Bladder microvascular endothelial cell (primary cell): ENCODE measurements around the gene NTN3. TPM values are rescaled to one million over a fixed set of nuclear protein-coding genes. Genes with fewer than 3 reads are reported as not detected.

ENCODE experiments used
- total RNA-seq: library from RNA; depleted of rRNA; stranded (reverse); fragments of >200 nt; gene quantifications from 2 replicates; pipeline ENCODE4 v1.2.3, GENCODE V29; 2014

Gene NTN3
- total RNA-seq, result 0.13 TPM in 1 of 2 replicates, not detected in the other

GRCh38 chr16:2471016-2471652, at the start of gene NTN3:
Gene NTN3 (plus strand): TSS chr16:2471297. CDS start chr16:2471702, 405 bp downstream.

DNA sequence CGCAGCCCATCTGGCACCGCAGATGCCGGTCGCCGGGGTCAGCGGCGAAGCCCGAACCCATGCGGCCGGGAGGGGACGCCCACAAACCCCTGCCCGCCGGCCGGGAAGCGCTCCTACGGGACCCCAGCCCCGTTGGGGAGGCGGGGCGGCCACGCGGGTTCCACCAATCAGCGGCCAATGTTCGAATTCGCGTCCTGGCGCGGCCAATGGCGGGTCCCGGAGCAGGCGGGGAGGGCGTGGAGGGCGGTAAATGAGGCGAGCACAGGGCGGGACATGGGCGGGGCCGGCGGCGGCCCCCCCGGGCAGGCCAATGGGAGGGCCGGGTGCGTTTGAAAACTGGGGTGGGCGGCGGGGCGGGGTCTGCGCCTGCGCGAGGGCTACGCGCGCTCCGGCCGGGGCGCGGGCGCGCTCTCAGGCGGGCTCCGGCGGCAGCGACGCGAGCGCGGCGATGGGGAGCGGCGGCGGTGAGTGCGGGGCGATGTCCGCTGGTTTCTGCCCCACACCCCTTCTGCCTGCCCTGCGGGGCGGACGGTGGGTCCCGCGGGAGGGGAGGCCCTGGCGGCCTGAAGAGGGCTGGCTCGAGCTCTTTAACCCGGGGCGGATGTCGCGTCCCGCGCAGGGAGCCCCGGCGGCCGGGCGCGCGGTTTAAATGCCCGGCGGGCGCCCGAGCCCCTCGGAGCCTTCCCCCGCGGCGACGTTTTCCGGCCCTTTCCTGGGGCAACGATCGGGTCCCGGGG, 41.9 kb upstream of the NTN3 start, which contains the start of gene CCNF:
Gene CCNF, plus strand, starts transcription at position 414 of the 737 bp plus-strand sequence. Its CDS starts 35 bp downstream, at position 449.

GRCh38 chr16:2459647-2460390, 11.3 kb upstream of the NTN3 start, which contains the start of gene TEDC2:
Gene TEDC2 (plus strand): TSS chr16:2460109. CDS start chr16:2460145, 36 bp downstream.

GRCh38 chr16:2474877-2475412, 3.8 kb downstream of the NTN3 start, which contains the start of gene TBC1D24:
Gene TBC1D24 (plus strand): TSS chr16:2475127. CDS start chr16:2496149, 21,022 bp downstream.

DNA sequence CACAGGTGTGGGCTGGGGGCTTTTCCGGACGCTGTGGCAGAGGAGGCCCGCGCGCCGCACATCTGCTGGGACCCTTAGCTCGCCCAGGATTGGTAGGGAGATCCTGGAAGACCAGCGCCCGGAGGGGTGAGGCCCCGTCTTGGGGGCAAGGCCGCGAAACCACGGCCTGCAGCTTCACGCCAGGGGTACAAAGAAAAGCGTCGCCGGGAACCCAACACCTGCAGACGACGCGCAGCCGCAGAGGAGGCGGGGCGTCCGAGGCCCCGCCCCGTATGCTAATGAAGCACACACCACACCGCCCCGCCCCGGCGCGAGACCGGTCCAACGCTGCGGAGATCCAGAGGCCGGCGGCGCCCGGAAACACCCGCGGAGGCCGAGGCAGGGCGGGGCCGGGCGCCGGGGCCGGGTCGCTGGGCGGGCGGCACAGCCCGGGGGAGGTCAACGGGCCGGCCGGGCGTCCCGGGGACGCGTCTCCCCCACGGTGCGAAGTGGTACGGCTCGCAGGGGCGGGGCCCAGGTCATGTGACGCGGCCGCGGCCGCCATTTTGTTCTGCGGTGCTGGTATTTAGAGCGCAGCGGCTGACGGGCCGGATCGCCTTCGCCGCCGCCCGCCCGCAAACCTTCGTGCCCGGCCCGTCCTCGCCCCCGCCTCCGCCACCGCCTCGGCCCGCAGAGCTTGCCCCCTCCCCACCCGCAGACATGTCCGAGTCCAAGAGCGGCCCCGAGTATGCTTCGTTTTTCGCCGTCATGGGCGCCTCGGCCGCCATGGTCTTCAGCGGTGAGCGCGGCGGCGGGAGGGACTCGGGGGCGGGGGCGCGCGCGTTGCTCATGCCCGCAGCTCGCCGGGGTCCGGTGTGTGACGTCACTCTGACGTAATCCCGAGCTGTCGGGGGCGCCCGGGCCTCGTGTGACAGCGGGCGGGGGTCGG, 42.6 kb downstream of the NTN3 start, which contains the start of gene ATP6V0C:
Gene ATP6V0C, plus strand, starts transcription at position 548 of the 928 bp plus-strand sequence. Its CDS starts 152 bp downstream, at position 700.

GRCh38 chr16:2520097-2520783, 49.1 kb downstream of the NTN3 start, which contains the start of gene AMDHD2:
Gene AMDHD2 (plus strand): TSS chr16:2520371. CDS start chr16:2520459, 88 bp downstream.

Other genes with a start within 250 kb of the NTN3 start
- 28.0 and 35.9 TPM in 2 replicates for gene E4F1, start 247.7 kb upstream of the NTN3 start, total RNA-seq
- gene DNASE1L2, start 234.9 kb upstream of the NTN3 start, total RNA-seq, result 0.32 and 0.63 TPM in 2 replicates
- gene ECI1, start 219.7 kb upstream of the NTN3 start, total RNA-seq, result 19.2 and 23.5 TPM in 2 replicates
- 42.6 and 62.1 TPM in 2 replicates for gene RNPS1, start 203.2 kb upstream of the NTN3 start, total RNA-seq
- gene ABCA3, start 130.6 kb upstream of the NTN3 start, total RNA-seq, result 19.4 and 67.6 TPM in 2 replicates
- gene CCNF, start 41.9 kb upstream of the NTN3 start, total RNA-seq, result 22.8 and 41.6 TPM in 2 replicates
- 5.9 and 7.1 TPM in 2 replicates for gene TEDC2, start 11.2 kb upstream of the NTN3 start, total RNA-seq
- gene TBC1D24, start 3.8 kb downstream of the NTN3 start, total RNA-seq, result 6.5 and 19.8 TPM in 2 replicates
- 5.7 and 17.4 TPM in 2 replicates for gene ATP6V0C, start 42.7 kb downstream of the NTN3 start, total RNA-seq
- gene AMDHD2, start 49.1 kb downstream of the NTN3 start, total RNA-seq, result 32.9 and 54.7 TPM in 2 replicates
- not detected in 2 replicates for gene CEMP1, start 60.1 kb downstream of the NTN3 start, total RNA-seq
- gene PDPK1, start 66.7 kb downstream of the NTN3 start, total RNA-seq, result 16.5 and 22.6 TPM in 2 replicates
- gene KCTD5, start 211.2 kb downstream of the NTN3 start, total RNA-seq, result 21.2 and 24.5 TPM in 2 replicates
- 0.16 and 0.19 TPM in 2 replicates for gene PRSS27, start 248.9 kb downstream of the NTN3 start, total RNA-seq